HEK293 (cell line): Measurements from ENCODE around the gene ST6GALNAC1.

ENCODE experiments used
- EGR2 ChIP-seq: fragments of 450-650 bp; formaldehyde crosslinking; IDR thresholded peaks from 2 replicates; pipeline ENCODE4 v1.5.1; 2016; ENCODE audit warnings: low read depth, missing biosample characterization, missing genetic modification characterization
- GLI4 ChIP-seq: fragments of 450-650 bp; formaldehyde crosslinking; IDR thresholded peaks from 2 replicates; pipeline ENCODE4 v1.5.1; 2016; ENCODE audit warnings: missing biosample characterization, missing genetic modification characterization
- HIC1 ChIP-seq: fragments of 450-650 bp; formaldehyde crosslinking; IDR thresholded peaks from 2 replicates; pipeline ENCODE4 v1.5.1; 2016; ENCODE audit warnings: missing biosample characterization, missing genetic modification characterization
- KLF1 ChIP-seq: fragments of 450-650 bp; formaldehyde crosslinking; IDR thresholded peaks from 2 replicates; pipeline ENCODE4 v1.5.1; 2016; ENCODE audit warnings: missing biosample characterization, missing genetic modification characterization
- KLF17 ChIP-seq: fragments of 450-650 bp; formaldehyde crosslinking; IDR thresholded peaks from 2 replicates; pipeline ENCODE4 v1.5.1; 2016; ENCODE audit warnings: missing biosample characterization, missing genetic modification characterization
- KLF8 ChIP-seq: fragments of 450-650 bp; formaldehyde crosslinking; IDR thresholded peaks from 2 replicates; pipeline ENCODE4 v1.5.1; 2016; ENCODE audit warnings: missing biosample characterization, missing genetic modification characterization
- PATZ1 ChIP-seq: fragments of 450-650 bp; formaldehyde crosslinking; IDR thresholded peaks from 2 replicates; pipeline ENCODE4 v1.5.1; 2016; ENCODE audit warnings: missing biosample characterization, missing genetic modification characterization
- ZBTB49 ChIP-seq: fragments of 450-650 bp; formaldehyde crosslinking; IDR thresholded peaks from 2 replicates; pipeline ENCODE4 v1.5.1; 2016; ENCODE audit warnings: missing biosample characterization, missing genetic modification characterization, low read depth
- ZBTB6 ChIP-seq: fragments of 450-650 bp; formaldehyde crosslinking; IDR thresholded peaks from 2 replicates; pipeline ENCODE4 v1.5.1; 2017; ENCODE audit warnings: missing biosample characterization, missing genetic modification characterization
- ZNF223 ChIP-seq: fragments of 450-650 bp; formaldehyde crosslinking; IDR thresholded peaks from 2 replicates; pipeline ENCODE4 v1.5.1; 2016; ENCODE audit warnings: missing biosample characterization, missing genetic modification characterization
- ZNF324 ChIP-seq: fragments of 450-650 bp; formaldehyde crosslinking; IDR thresholded peaks from 2 replicates; pipeline ENCODE4 v1.5.1; 2016; ENCODE audit warnings: missing biosample characterization, missing genetic modification characterization
- ZNF366 ChIP-seq: fragments of 450-650 bp; formaldehyde crosslinking; conservative IDR thresholded peaks from 2 replicates; pipeline ENCODE4 v1.5.1; 2016; ENCODE audit warnings: missing biosample characterization, missing genetic modification characterization
- ZNF433 ChIP-seq: fragments of 450-650 bp; formaldehyde crosslinking; IDR thresholded peaks from 2 replicates; pipeline ENCODE4 v1.5.1; 2016; ENCODE audit warnings: missing biosample characterization, missing genetic modification characterization, low read depth
- ZNF449 ChIP-seq: fragments of 450-650 bp; formaldehyde crosslinking; IDR thresholded peaks from 2 replicates; pipeline ENCODE4 v1.5.1; 2017; ENCODE audit warnings: missing biosample characterization, mild to moderate bottlenecking, missing genetic modification characterization, moderate library complexity
- ZNF473 ChIP-seq: fragments of 450-650 bp; formaldehyde crosslinking; IDR thresholded peaks from 2 replicates; pipeline ENCODE4 v1.5.1; 2017; ENCODE audit warnings: missing biosample characterization, missing genetic modification characterization
- ZNF48 ChIP-seq: fragments of 450-650 bp; formaldehyde crosslinking; IDR thresholded peaks from 2 replicates; pipeline ENCODE4 v1.5.1; 2016; ENCODE audit warnings: missing biosample characterization, missing genetic modification characterization
- ZNF488 ChIP-seq: fragments of 450-650 bp; formaldehyde crosslinking; IDR thresholded peaks from 2 replicates; pipeline ENCODE4 v1.5.1; 2016; ENCODE audit warnings: missing biosample characterization, missing genetic modification characterization
- ZNF501 ChIP-seq: fragments of 450-650 bp; formaldehyde crosslinking; IDR thresholded peaks from 2 replicates; pipeline ENCODE4 v1.5.1; 2016; ENCODE audit warnings: missing biosample characterization, missing genetic modification characterization
- ZNF529 ChIP-seq: fragments of 450-650 bp; formaldehyde crosslinking; IDR thresholded peaks from 2 replicates; pipeline ENCODE4 v1.5.1; 2017; ENCODE audit warnings: missing genetic modification characterization, missing biosample characterization; ENCODE audit not compliant: insufficient replicate concordance
- ZNF530 ChIP-seq: fragments of 450-650 bp; formaldehyde crosslinking; IDR thresholded peaks from 2 replicates; pipeline ENCODE4 v1.5.1; 2016; ENCODE audit warnings: low read depth, missing biosample characterization, missing genetic modification characterization
- ZNF544 ChIP-seq: fragments of 450-650 bp; formaldehyde crosslinking; IDR thresholded peaks from 2 replicates; pipeline ENCODE4 v1.5.0; 2017; ENCODE audit warnings: missing biosample characterization, missing genetic modification characterization
- ZNF561 ChIP-seq: fragments of 450-650 bp; IDR thresholded peaks from 2 replicates; pipeline ENCODE4 v1.5.1; 2018; ENCODE audit warnings: missing biosample characterization, missing genetic modification characterization, borderline replicate concordance
- ZNF610 ChIP-seq: fragments of 450-650 bp; formaldehyde crosslinking; IDR thresholded peaks from 2 replicates; pipeline ENCODE4 v1.5.1; 2016; ENCODE audit warnings: missing biosample characterization, missing genetic modification characterization, borderline replicate concordance
- ZNF621 ChIP-seq: fragments of 450-650 bp; formaldehyde crosslinking; IDR thresholded peaks from 2 replicates; pipeline ENCODE4 v1.5.1; 2017; ENCODE audit warnings: missing biosample characterization, missing genetic modification characterization
- ZNF837 ChIP-seq: fragments of 450-650 bp; formaldehyde crosslinking; IDR thresholded peaks from 2 replicates; pipeline ENCODE4 v1.5.1; 2016; ENCODE audit warnings: missing biosample characterization, missing genetic modification characterization
- ZSCAN23 ChIP-seq: fragments of 450-650 bp; formaldehyde crosslinking; IDR thresholded peaks from 2 replicates; pipeline ENCODE4 v1.5.1; 2016; ENCODE audit warnings: missing biosample characterization, missing genetic modification characterization
- ZSCAN5A ChIP-seq: fragments of 450-650 bp; formaldehyde crosslinking; IDR thresholded peaks from 2 replicates; pipeline ENCODE4 v1.5.1; 2016; ENCODE audit warnings: missing biosample characterization, missing genetic modification characterization

The ST6GALNAC1 gene

GRCh38 chr17:76671123-76671911 is 27.8 kb upstream of the ST6GALNAC1 start (continued):
- peak; percentile 67 for TF ChIP-seq ZNF449
- no peak for TF ChIP-seq ZNF433 (tag by site-specific recombination)
- peak; percentile 87; the same call in 1 of the 2 replicates for TF ChIP-seq ZSCAN5A (tag by site-specific recombination)
- TF ChIP-seq ZNF223 (tag by site-specific recombination) = peak; percentile 62; the same call in 1 of the 2 replicates
- no peak for TF ChIP-seq ZNF530
- no peak for TF ChIP-seq ZBTB6 (tag by site-specific recombination)
- peak; percentile 66; the same call in 1 of the 2 replicates for TF ChIP-seq ZNF610 (tag by site-specific recombination)
- peak; percentile 78 for TF ChIP-seq ZNF366 (tag by site-specific recombination)
- no peak for TF ChIP-seq ZNF561 (tag by site-specific recombination)
- TF ChIP-seq HIC1 = peak; percentile 98
- TF ChIP-seq KLF1 = peak; percentile 73
- TF ChIP-seq ZBTB49 (tag by site-specific recombination) = no peak
- no peak for TF ChIP-seq ZNF544
- TF ChIP-seq ZNF529 (tag by site-specific recombination) = no peak
- no peak for TF ChIP-seq ZNF473
- peak; percentile 59; the same call in 1 of the 2 replicates for TF ChIP-seq EGR2
- TF ChIP-seq ZNF837 (tag by site-specific recombination) = no peak
- TF ChIP-seq KLF8 (tag by site-specific recombination) = peak; percentile 64
- TF ChIP-seq KLF17 (tag by site-specific recombination) = peak; percentile 98
- no peak for TF ChIP-seq ZNF621 (tag by site-specific recombination)
- TF ChIP-seq PATZ1 (tag by site-specific recombination) = peak; percentile 94
- TF ChIP-seq ZNF48 (tag by site-specific recombination) = no peak
- TF ChIP-seq ZNF488 = no peak
- TF ChIP-seq ZNF501 (tag by site-specific recombination) = peak; percentile 95
- TF ChIP-seq ZSCAN23 (tag by site-specific recombination) = peak; percentile 88
- peak; percentile 83 for TF ChIP-seq ZNF324
- TF ChIP-seq GLI4 (tag by site-specific recombination) = peak; percentile 92
